ENCODE results near the gene HOXD3. TPM values are rescaled to one million over a fixed set of nuclear protein-coding genes. Genes with fewer than 3 reads are reported as not detected.

Gene HOXD3
- polyA plus RNA-seq, 2 of the 4 experiments (the other 2 are of a cell fraction) = 0.18 to 0.27 TPM

- H3K9me3 ChIP-seq = no peaks in the 10 kb centered on the region
- ChIA-PET POLR2A (no interaction called here), CTCF (interaction anchor here (0.9 to 2.9 kb wide), 6 partner anchors 11 to 490 kb away, joined by 3 to 15 read pairs (median 6); partner anchors contain the start of gene HOXD4)
- H3K4me2 ChIP-seq = no peak overlapping the region
- TF ChIP-seq FOSL2 (IDR thresholded peaks at IDR 0.05) (no peak), FOSL2 (CRISPR knock-in tag; IDR thresholded peaks at IDR 0.05) (no peak), HOXB5 (CRISPR knock-in tag; IDR thresholded peaks at IDR 0.05) (no peak), ZC3H11A (IDR thresholded peaks at IDR 0.05) (no peak), RNF2 (IDR thresholded peaks at IDR 0.05; ENCODE audit: borderline replicate concordance, low read depth) (no peak), CBX2 (IDR thresholded peaks at IDR 0.05; ENCODE audit: borderline replicate concordance, low read depth) (no peak), TP53 (CRISPR knock-in tag; IDR thresholded peaks at IDR 0.05) (no peak), CTCF (IDR thresholded peaks at IDR 0.05) (no peak), FOXS1 (CRISPR knock-in tag; IDR thresholded peaks at IDR 0.05) (no peak), SREBF2 (IDR thresholded peaks at IDR 0.05) (no peak)
- FAIRE-seq (no peak), ATAC-seq (no peak; a peak in 1 of 6 replicates), DNase-seq (ENCODE audit: low read depth in 1 of 2, low spot score in 1 of 2) (no peak)
- no peak overlapping the region for H3K4me3 ChIP-seq
- 67% methylated on average over 22 of the region's 22 CpGs for WGBS (ENCODE audit: missing lambda C conversion rate)
- H3K4me1 ChIP-seq = no peaks in the 10 kb centered on the region
- H3K27ac ChIP-seq = no peak overlapping the region
Measured at GRCh38 chr2:176161825-176162626, 4.9 kb downstream of the HOXD3 start.

DNA sequence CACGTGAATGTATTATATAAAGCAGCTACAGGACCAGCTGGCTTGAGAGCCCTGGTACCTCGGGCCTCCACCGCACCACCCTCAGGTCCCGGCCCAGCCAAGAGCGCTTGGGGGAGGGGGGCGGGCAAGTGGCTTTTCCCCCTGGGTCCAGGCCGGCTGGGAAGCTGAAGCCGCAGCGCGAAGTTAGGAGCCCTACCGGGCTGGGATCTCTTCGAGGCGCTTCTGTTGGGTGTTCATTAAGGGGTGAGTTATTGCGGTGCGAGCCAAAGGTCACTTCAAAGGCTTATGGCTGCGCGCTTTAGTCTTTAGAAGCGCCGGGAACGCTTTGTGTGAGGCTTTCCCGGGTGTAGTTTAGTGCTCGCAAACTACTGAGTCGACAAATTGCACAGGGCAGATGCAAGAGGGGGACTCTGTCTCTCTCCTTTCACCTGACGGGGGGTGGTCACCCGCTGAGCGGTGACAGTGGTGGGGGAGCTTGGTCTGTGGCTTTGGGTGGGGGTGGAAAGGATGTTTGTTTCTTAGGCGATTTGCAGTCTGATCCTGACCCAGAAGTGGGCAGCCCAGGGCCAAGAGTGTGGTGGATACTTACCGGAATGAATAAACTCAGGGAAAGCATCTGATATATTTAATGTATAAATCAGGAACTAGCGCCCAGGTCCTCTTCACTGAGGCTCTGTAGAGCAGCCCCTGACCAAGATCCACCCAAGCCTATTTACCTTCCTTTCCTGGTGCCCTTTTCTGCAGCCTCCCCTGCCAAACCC lies 6.0 kb downstream of the HOXD3 start:
- ChIA-PET CTCF (interaction anchor here (1.5 to 2.9 kb wide), 4 partner anchors 23 to 489 kb away, joined by 4 to 15 read pairs (median 10); no protein-coding TSS in a partner anchor), POLR2A (no interaction called here)
- ATAC-seq (no peak), FAIRE-seq (no peak), DNase-seq (ENCODE audit: low read depth in 1 of 2, low spot score in 1 of 2) (no peak)
- no peaks in the 10 kb centered on the region for H3K4me1 ChIP-seq
- no peaks in the 10 kb centered on the region for H3K9me3 ChIP-seq
- 71% methylated on average over 26 of the region's 29 CpGs for WGBS (ENCODE audit: missing lambda C conversion rate)
- TF ChIP-seq E2F6 (IDR thresholded peaks at IDR 0.05; ENCODE audit: borderline replicate concordance, low read depth) (no peak), CEBPB (IDR thresholded peaks at IDR 0.05) (no peak), HDAC2 (IDR thresholded peaks at IDR 0.05) (no peak)
- H3K4me2 ChIP-seq = no peak overlapping the region
- H3K4me3 ChIP-seq = no peak overlapping the region
- no peak overlapping the region for H3K27ac ChIP-seq

GRCh38 chr2:176163672-176164056 lies 6.6 kb downstream of the HOXD3 start:
- TF ChIP-seq MAFK (IDR thresholded peaks at IDR 0.05; ENCODE audit: partially characterized antibody) = no peak
- TF ChIP-seq BHLHE40 (IDR thresholded peaks at IDR 0.05; ENCODE audit: low read depth, low read length) = no peak
- no peak for TF ChIP-seq HEYL (CRISPR knock-in tag; IDR thresholded peaks at IDR 0.05)
- TF ChIP-seq, protein P1, sequence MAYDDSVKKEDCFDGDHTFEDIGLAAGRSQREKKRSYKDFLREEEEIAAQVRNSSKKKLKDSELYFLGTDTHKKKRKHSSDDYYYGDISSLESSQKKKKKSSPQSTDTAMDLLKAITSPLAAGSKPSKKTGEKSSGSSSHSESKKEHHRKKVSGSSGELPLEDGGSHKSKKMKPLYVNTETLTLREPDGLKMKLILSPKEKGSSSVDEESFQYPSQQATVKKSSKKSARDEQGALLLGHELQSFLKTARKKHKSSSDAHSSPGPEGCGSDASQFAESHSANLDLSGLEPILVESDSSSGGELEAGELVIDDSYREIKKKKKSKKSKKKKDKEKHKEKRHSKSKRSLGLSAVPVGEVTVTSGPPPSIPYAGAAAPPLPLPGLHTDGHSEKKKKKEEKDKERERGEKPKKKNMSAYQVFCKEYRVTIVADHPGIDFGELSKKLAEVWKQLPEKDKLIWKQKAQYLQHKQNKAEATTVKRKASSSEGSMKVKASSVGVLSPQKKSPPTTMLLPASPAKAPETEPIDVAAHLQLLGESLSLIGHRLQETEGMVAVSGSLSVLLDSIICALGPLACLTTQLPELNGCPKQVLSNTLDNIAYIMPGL (CRISPR knock-in tag; IDR thresholded peaks at IDR 0.05; ENCODE audit: borderline replicate concordance) = no peak
- TF ChIP-seq MAX (IDR thresholded peaks at IDR 0.05) = no peak
- no peak for TF ChIP-seq ZSCAN20 (CRISPR knock-in tag; IDR thresholded peaks at IDR 0.05)
- no peak for TF ChIP-seq EHF (CRISPR knock-in tag; IDR thresholded peaks at IDR 0.05)
- no peak for TF ChIP-seq MAZ (IDR thresholded peaks at IDR 0.05; ENCODE audit: borderline replicate concordance, low read depth, low read length)
- TF ChIP-seq CBX8 (IDR thresholded peaks at IDR 0.05) = no peak
- POLR2A ChIA-PET = no interaction called here
- Histone ChIP-seq H3K4me1 (no peaks in the 10 kb centered on the region), H3K4me3 (no peak overlapping the region), H3K9me3 (no peaks in the 10 kb centered on the region), H3K27ac (no peak overlapping the region), H3K4me2 (no peak overlapping the region)
- CTCF ChIA-PET = interaction anchor here (1.5 kb wide), 1 partner anchor 291 kb away, joined by 6 read pairs; no protein-coding TSS in a partner anchor
- 51% methylated on average over 8 of the region's 12 CpGs for WGBS (ENCODE audit: missing lambda C conversion rate)
- ATAC-seq (no peak), DNase-seq (ENCODE audit: low read depth in 1 of 2, low spot score in 1 of 2) (no peak), FAIRE-seq (no peak)

Measured in A549 (cell line).